ENCODE results near the gene GALNT15.

GALNT15 gene

GRCh38 chr3:16143861-16144447 is 30.5 kb upstream of the GALNT15 start:
- H3K4me3 ChIP-seq = no peak overlapping the region
- no peak for TF ChIP-seq CTCF (IDR thresholded peaks at IDR 0.05)
- no peak overlapping the region for H3K27ac ChIP-seq
- DNase-seq (ENCODE audit: low spot score) = no peak

DNA sequence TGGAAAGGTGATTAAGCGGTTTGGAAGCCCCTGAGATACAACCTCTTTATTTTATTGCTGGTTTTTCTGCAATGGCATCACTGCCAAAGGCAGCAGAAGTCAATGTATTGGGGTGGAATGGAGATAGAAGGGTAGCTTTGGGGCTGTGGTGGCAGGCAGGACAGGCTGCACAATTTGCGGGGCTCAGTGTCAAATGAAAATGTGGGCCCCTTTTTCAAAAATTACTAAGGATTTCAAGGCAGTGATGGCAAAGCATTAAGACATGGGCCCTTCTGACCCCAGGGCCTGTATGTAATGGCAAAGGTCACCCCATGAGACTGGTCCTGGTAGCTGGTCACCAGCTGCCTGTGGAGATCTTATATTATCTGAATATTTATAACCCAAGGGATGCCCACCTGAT is 29.3 kb upstream of the GALNT15 start:
- no peak for TF ChIP-seq CTCF (IDR thresholded peaks at IDR 0.05)
- Histone ChIP-seq H3K4me3 (no peak overlapping the region), H3K27ac (no peak overlapping the region)
- DNase-seq (ENCODE audit: low spot score) = no peak

- no peak overlapping the region for H3K4me3 ChIP-seq
- no peak for TF ChIP-seq CTCF (IDR thresholded peaks at IDR 0.05)
- no peak for DNase-seq (ENCODE audit: low spot score)
- H3K27ac ChIP-seq = no peak overlapping the region
These were observed 28.3 kb upstream of the GALNT15 start for GRCh38 chr3:16146015-16146730.

DNA sequence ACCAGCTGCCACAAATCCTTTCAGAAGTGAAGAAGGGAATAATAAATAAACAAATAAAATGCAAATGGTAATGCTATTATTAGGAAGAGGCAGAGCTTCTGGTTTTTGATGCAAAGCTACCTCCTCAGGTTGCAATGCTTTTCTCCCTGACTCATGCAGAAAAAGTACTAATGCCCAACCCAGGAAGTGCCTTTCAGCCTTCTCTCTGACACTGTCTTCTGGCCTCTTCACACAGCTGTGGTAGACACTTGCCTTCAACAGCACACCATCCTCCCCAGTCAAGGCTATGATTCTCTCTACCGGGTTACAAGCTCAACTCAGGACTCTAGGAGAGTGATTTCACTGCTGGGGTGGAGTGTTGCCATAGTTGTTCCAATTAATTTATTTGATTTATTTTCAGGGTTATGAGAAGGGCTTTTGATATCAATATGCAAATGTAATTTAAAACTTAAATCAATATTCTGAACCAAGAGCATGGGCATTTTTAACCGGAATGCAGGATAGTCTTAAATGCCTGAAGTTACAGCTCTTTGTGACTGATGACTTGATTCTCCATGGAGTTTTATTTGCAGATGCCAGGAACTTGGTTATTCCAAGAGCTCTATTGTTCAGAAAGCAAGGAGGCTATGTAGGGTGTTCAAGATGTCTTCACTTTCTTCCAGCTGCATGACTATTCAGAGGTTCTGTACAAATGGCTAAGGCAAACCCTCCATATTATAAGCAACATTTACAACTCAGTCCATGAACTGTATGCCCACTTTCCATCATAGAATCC is 27.1 kb upstream of the GALNT15 start:
- no peak for DNase-seq (ENCODE audit: low spot score)
- peak overlapping the region in 1 of 2 donors; percentile 81 for H3K27ac ChIP-seq

GRCh38 chr3:16148213-16148612 is 26.3 kb upstream of the GALNT15 start:
- no peak overlapping the region for H3K4me3 ChIP-seq
- H3K27ac ChIP-seq = peak overlapping the region in 1 of 2 donors; percentile 81
- TF ChIP-seq CTCF (IDR thresholded peaks at IDR 0.05) = no peak
- DNase-seq (ENCODE audit: low spot score) = no peak

More for the DNA sequence above, 27.1 kb upstream of the GALNT15 start:
- no peak overlapping the region for H3K4me3 ChIP-seq
- TF ChIP-seq CTCF (IDR thresholded peaks at IDR 0.05) = no peak

DNA sequence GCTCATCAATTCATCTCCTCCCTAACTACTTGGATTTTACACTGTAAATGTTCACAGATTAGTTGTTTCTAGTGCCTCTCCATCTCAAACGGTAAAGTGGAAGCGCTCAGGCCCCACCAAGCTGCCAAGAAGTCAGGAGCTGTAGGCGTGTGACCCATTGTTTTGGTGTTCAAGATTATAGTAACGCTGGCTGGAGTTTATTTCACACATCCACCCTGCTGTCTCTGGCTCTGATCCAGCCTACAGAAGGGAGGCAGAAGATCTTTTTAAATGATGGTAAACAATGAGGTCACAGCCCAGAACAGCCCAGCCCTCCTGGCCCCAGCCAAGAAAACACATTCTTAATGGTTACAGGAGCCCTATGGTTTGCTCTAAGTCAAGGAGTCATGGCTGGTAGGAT is 25.7 kb upstream of the GALNT15 start:
- peak; percentile 76 for DNase-seq (ENCODE audit: low spot score)
- no peak for TF ChIP-seq CTCF (IDR thresholded peaks at IDR 0.05)
- no peak overlapping the region for H3K4me3 ChIP-seq
- peak overlapping the region; percentile 46 to 81 for H3K27ac ChIP-seq

Measured in coronary artery (tissue), 2 donors.